SU-DHL-6 (cell line): ENCODE results near the gene COL4A2.

ENCODE experiments used
- H2AFZ ChIP-seq: fragments of 200-600 bp; sonication (generic); 2 replicates; pipeline ENCODE4 v1.6.1; 2014; ENCODE audit warnings: low read depth, mild to moderate bottlenecking, moderate library complexity, mixed read lengths, antibody characterized with exemption, low read length; ENCODE audit not compliant: severe bottlenecking
- H3F3A ChIP-seq: fragments of 200-600 bp; shearing (Covaris generic); 2 replicates; pipeline ENCODE4 v1.6.0; 2016; ENCODE audit warnings: antibody characterized with exemption, mild to moderate bottlenecking; ENCODE audit not compliant: insufficient read depth
- H3K27ac ChIP-seq: fragments of 200-600 bp; sonication (generic); 2 replicates; pipeline ENCODE4 v1.5.1; 2016; ENCODE audit warnings: low read depth, mild to moderate bottlenecking, low read length, moderate library complexity, mixed read lengths
- H3K27me3 ChIP-seq: fragments of 200-600 bp; sonication (generic), shearing (Covaris generic); 2 replicates; pipeline ENCODE4 v1.6.0; 2014; ENCODE audit warnings: mild to moderate bottlenecking, low read length
- H3K36me3 ChIP-seq: fragments of 200-600 bp; sonication (generic); 2 replicates; pipeline ENCODE4 v1.6.1; 2014; ENCODE audit warnings: mild to moderate bottlenecking, low read length, mixed read lengths
- H3K4me2 ChIP-seq: fragments of 300-600, 200-600 bp; shearing (Covaris generic), sonication (generic); 2 replicates; pipeline ENCODE4 v1.6.0; 2014; ENCODE audit warnings: low read length, low read depth, mild to moderate bottlenecking; ENCODE audit not compliant: poor library complexity, severe bottlenecking
- H3K4me3 ChIP-seq: fragments of 200-600 bp; sonication (generic); 2 replicates; pipeline ENCODE4 v1.5.1; 2014; ENCODE audit warnings: antibody characterized with exemption, low read length, mild to moderate bottlenecking, mixed read lengths; ENCODE audit not compliant: insufficient read depth, poor library complexity, severe bottlenecking
- H3K79me2 ChIP-seq: fragments of 200-600 bp; sonication (generic); 2 replicates; pipeline ENCODE4 v1.6.1; 2014; ENCODE audit warnings: mild to moderate bottlenecking, low read length, moderate library complexity; ENCODE audit not compliant: insufficient read depth
- H3K9ac ChIP-seq: fragments of 200-600 bp; sonication (generic); 2 replicates; pipeline ENCODE4 v1.7.0; 2014; ENCODE audit warnings: mild to moderate bottlenecking, low read length
- H3K9me2 ChIP-seq: fragments of 200-600 bp; sonication (generic); replicated peaks from 2 replicates; pipeline ENCODE4 v1.6.1; 2014; ENCODE audit warnings: low read length; ENCODE audit not compliant: insufficient read depth
- H3K9me3 ChIP-seq: fragments of 200-600 bp; sonication (generic); 2 replicates; pipeline ENCODE4 v1.6.1; 2014; ENCODE audit warnings: low read length, mixed read lengths; ENCODE audit not compliant: insufficient read depth
- H4K20me1 ChIP-seq: fragments of 200-600 bp; sonication (generic); 2 replicates; pipeline ENCODE4 v1.6.1; 2014; ENCODE audit warnings: low read depth, mild to moderate bottlenecking, antibody characterized with exemption, low read length, moderate library complexity, mixed read lengths
- CTCF ChIP-seq: fragments of 200-600 bp; sonication (generic); IDR thresholded peaks from one replicate; pipeline ENCODE4 v1.5.1; 2017; ENCODE audit warnings: antibody characterized with exemption, mild to moderate bottlenecking, low read length, moderate library complexity; ENCODE audit not compliant: insufficient read depth, poor library complexity, severe bottlenecking
- EZH2phosphoT487 ChIP-seq: fragments of 200-600 bp; sonication (generic), shearing (Covaris generic); conservative IDR thresholded peaks from 2 replicates; pipeline ENCODE4 v1.6.1; 2018; ENCODE audit warnings: mild to moderate bottlenecking, antibody characterized with exemption, low read length, moderate library complexity, mixed read lengths

The COL4A2 gene

GRCh38 chr13:110540871-110541525 is 233.9 kb downstream of the COL4A2 start:
- Histone ChIP-seq H3K9ac (no peak overlapping the region), H3K27ac (no peak overlapping the region)

GRCh38 chr13:110541526-110541920 is 234.4 kb downstream of the COL4A2 start:
- TF ChIP-seq EZH2phosphoT487 (no peak), CTCF (no peak)
- Histone ChIP-seq H3K9ac (no peak overlapping the region), H3K9me3 (no peaks in the 10 kb centered on the region), H3K9me2 (no peaks in the 10 kb centered on the region), H3K27me3 (no peaks in the 10 kb centered on the region), H3K27ac (no peak overlapping the region), H3K4me3 (no peak overlapping the region), H3K36me3 (no peaks in the 10 kb centered on the region), H3F3A (no peaks in the 10 kb centered on the region), H4K20me1 (no peaks in the 10 kb centered on the region), H2AFZ (no peak overlapping the region), H3K4me2 (no peak overlapping the region), H3K79me2 (no peaks in the 10 kb centered on the region)

More at GRCh38 chr13:110540871-110541525, 233.9 kb downstream of the COL4A2 start:
- H3K4me3 ChIP-seq, result no peak overlapping the region
- H3K27me3 ChIP-seq, result no peaks in the 10 kb centered on the region
- H3F3A ChIP-seq, result no peaks in the 10 kb centered on the region
- H3K9me2 ChIP-seq, result no peaks in the 10 kb centered on the region
- H2AFZ ChIP-seq, result no peak overlapping the region
- H4K20me1 ChIP-seq, result no peaks in the 10 kb centered on the region
- no peak overlapping the region for H3K4me2 ChIP-seq
- no peaks in the 10 kb centered on the region for H3K9me3 ChIP-seq
- H3K36me3 ChIP-seq, result no peaks in the 10 kb centered on the region
- no peaks in the 10 kb centered on the region for H3K79me2 ChIP-seq
- TF ChIP-seq CTCF (no peak), EZH2phosphoT487 (no peak)

- Histone ChIP-seq H3F3A (no peaks in the 10 kb centered on the region), H3K36me3 (no peaks in the 10 kb centered on the region), H3K9ac (no peak overlapping the region), H3K4me3 (no peak overlapping the region), H4K20me1 (no peaks in the 10 kb centered on the region), H2AFZ (no peak overlapping the region), H3K4me2 (no peak overlapping the region), H3K27ac (no peak overlapping the region), H3K9me3 (no peaks in the 10 kb centered on the region), H3K79me2 (no peaks in the 10 kb centered on the region), H3K27me3 (no peaks in the 10 kb centered on the region), H3K9me2 (no peaks in the 10 kb centered on the region)
- TF ChIP-seq CTCF (no peak), EZH2phosphoT487 (no peak)
Observed at GRCh38 chr13:110542169-110542796, 235.2 kb downstream of the COL4A2 start.
